Endometrial microvascular endothelial cells (primary cell): ENCODE measurements around the gene CHAD. TPM values are rescaled to one million over a fixed set of nuclear protein-coding genes. Genes with fewer than 3 reads are reported as not detected.

Source experiments
- in situ Hi-C: cut with HindIII; loops from 2 replicates; pipeline ENCODE4 v1.10.0; 2017; ENCODE audit warnings: low sequenced_read_pairs, low pct_unique_long_range_greater_than_20kb; ENCODE audit errors: inconsistent ontology term
- total RNA-seq: library from RNA; depleted of rRNA; stranded (reverse); fragments of >200 nt; gene quantifications from one replicate; pipeline ENCODE4 v1.2.3, GENCODE V29; 2015; ENCODE audit errors: inconsistent ontology term

CHAD gene
- total RNA-seq, 1 donor from 2014 or later: not detected

GRCh38 chr17:50495918-50496317, 27.2 kb upstream of the CHAD start:
- in situ Hi-C loops: no loop called here

- in situ Hi-C loops: no loop called here
These were observed 26.6 kb upstream of the CHAD start for GRCh38 chr17:50495217-50495823.

GRCh38 chr17:50493744-50494143, 25.1 kb upstream of the CHAD start:
- in situ Hi-C loops: no loop called here

- in situ Hi-C loops: no loop called here
These were observed 23.5 kb upstream of the CHAD start for GRCh38 chr17:50492214-50492613.

- in situ Hi-C loops: no loop called here
These were observed 22.8 kb upstream of the CHAD start for GRCh38 chr17:50491505-50491904.

- in situ Hi-C loops: no loop called here
These were observed 20.2 kb upstream of the CHAD start for GRCh38 chr17:50488880-50489279.

GRCh38 chr17:50487213-50488096, 18.8 kb upstream of the CHAD start:
- in situ Hi-C loops: no loop called here

- in situ Hi-C loops: no loop called here
These were observed 15.9 kb upstream of the CHAD start for GRCh38 chr17:50484386-50485155.

GRCh38 chr17:50483266-50483665, 14.6 kb upstream of the CHAD start:
- in situ Hi-C loops: no loop called here

GRCh38 chr17:50482516-50482915, 13.8 kb upstream of the CHAD start:
- in situ Hi-C loops: no loop called here

GRCh38 chr17:50482110-50482509, 13.4 kb upstream of the CHAD start:
- in situ Hi-C loops: no loop called here

- in situ Hi-C loops: no loop called here
These were observed 13.0 kb upstream of the CHAD start for GRCh38 chr17:50481648-50482047.

GRCh38 chr17:50480854-50481490, 12.3 kb upstream of the CHAD start:
- in situ Hi-C loops: no loop called here

GRCh38 chr17:50480142-50480764, 11.6 kb upstream of the CHAD start:
- in situ Hi-C loops: no loop called here

GRCh38 chr17:50479522-50480141, 11.0 kb upstream of the CHAD start:
- in situ Hi-C loops: no loop called here

- in situ Hi-C loops: no loop called here
These were observed 10.0 kb upstream of the CHAD start, which contains the start of gene RSAD1 for GRCh38 chr17:50478391-50479381. Gene RSAD1 (plus strand): TSS chr17:50478860. CDS start chr17:50478885, 25 bp downstream.

GRCh38 chr17:50477976-50478375, 9.3 kb upstream of the CHAD start:
- in situ Hi-C loops: no loop called here
